Hippocampal formation (tissue), 2 donors: ENCODE data around the gene SLC1A7.

ENCODE experiments used
- DNase-seq, 2 donors: peaks; one replicate each; lab custom pipeline; 2025; lab: John Stamatoyannopoulos, UW

Gene SLC1A7

GRCh38 chr1:53134042-53134485, 8.4 kb downstream of the SLC1A7 start:
- DNase-seq, result no peak

- DNase-seq, result no peak
Observed at GRCh38 chr1:53133261-53134041, 9.0 kb downstream of the SLC1A7 start.

GRCh38 chr1:53132176-53132575, 10.3 kb downstream of the SLC1A7 start:
- no peak for DNase-seq

- DNase-seq, result no peak
Observed at GRCh38 chr1:53131590-53131938, 10.9 kb downstream of the SLC1A7 start.

- DNase-seq, result no peak
Observed at GRCh38 chr1:53130878-53131589, 11.4 kb downstream of the SLC1A7 start.

- no peak for DNase-seq
Observed at GRCh38 chr1:53130598-53130877, 11.9 kb downstream of the SLC1A7 start.

- DNase-seq, result no peak
Observed at GRCh38 chr1:53129891-53130597, 12.4 kb downstream of the SLC1A7 start.

- DNase-seq, result no peak
Observed at GRCh38 chr1:53128401-53128800, 14.0 kb downstream of the SLC1A7 start.

- DNase-seq, result no peak
Observed at GRCh38 chr1:53127546-53127945, 14.9 kb downstream of the SLC1A7 start.

- no peak for DNase-seq
Observed at GRCh38 chr1:53126495-53126894, 15.9 kb downstream of the SLC1A7 start.

- DNase-seq, result no peak
Observed at GRCh38 chr1:53125623-53126360, 16.6 kb downstream of the SLC1A7 start.

- DNase-seq, result no peak
Observed at GRCh38 chr1:53125122-53125521, 17.3 kb downstream of the SLC1A7 start.

GRCh38 chr1:53123453-53124140, 18.8 kb downstream of the SLC1A7 start:
- DNase-seq, result no peak

- no peak for DNase-seq
Observed at GRCh38 chr1:53122961-53123413, 19.5 kb downstream of the SLC1A7 start.

GRCh38 chr1:53122201-53122885, 20.1 kb downstream of the SLC1A7 start:
- DNase-seq, result no peak

- no peak for DNase-seq
Observed at GRCh38 chr1:53121319-53122172, 20.9 kb downstream of the SLC1A7 start.

- DNase-seq, result no peak
Observed at GRCh38 chr1:53120659-53121058, 21.8 kb downstream of the SLC1A7 start.

- no peak for DNase-seq
Observed at GRCh38 chr1:53117836-53118235, 24.6 kb downstream of the SLC1A7 start.

GRCh38 chr1:53116933-53117600, 25.4 kb downstream of the SLC1A7 start:
- DNase-seq, result no peak
